Inflammatory macrophage (primary cell): ENCODE data around the gene GEN1.

Source experiments
- DNase-seq, 2 donors: peaks; one replicate each; pipeline ENCODE4 v3.0.0-alpha.2; 2020 to 2022

The GEN1 gene

DNA sequence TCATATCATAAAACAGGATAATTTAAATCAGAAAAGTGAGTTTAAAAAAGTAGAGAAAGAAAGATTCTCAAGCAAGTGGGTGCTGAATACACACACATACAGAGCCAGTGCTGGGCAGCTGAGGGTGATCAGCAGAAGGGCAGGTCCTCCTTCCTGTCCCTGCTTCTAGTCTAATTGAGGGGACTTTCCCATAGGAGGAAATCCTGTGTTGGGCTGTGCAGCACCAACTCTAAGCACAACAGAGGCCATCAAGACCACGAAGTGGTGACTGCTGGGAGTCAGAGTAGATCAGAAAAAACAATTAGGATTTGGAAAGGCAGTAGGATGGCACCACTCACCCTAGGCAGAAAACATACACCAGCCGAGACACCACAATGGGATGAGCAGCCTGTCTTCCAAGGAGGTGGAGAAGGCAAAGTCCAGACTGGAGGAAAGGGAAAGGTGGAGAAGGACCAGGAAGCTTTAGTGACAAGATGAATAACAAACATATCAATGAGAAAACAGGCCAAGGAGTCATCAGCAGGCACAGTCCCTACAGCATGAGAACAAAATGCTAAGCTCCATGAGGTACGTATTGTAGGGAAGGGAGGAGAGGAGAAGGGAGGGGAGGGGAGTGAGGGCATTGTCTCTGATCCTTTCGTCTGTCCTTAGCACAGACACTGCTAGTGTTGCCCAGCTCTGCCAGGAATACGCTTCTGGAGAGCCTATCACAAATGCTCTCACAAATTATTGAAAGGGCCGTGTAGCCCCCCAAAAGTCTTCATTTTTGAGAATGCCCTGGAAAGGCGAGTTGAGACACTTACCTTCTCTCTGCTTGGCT is 45.6 kb downstream of the GEN1 start:
- DNase-seq = no peak

DNA sequence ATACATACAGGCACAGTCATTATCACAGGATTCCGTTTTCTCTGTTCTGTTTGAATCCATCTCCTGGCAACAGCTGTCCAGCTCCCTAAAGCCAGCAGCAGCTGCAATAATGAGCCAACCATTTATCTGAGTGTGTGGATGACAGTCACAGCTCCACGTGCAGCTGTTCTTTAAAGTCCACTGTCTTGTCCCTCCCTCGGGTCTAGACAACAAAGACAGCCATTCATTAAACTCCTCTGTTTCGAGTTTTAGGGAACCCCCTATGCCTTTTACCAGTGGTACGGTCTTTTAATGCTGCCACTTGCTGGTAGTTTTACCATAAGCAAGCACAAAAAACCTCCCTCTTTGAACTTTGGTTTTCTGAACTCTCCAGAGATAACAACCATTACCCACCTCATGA is 46.3 kb downstream of the GEN1 start:
- no peak for DNase-seq

DNA sequence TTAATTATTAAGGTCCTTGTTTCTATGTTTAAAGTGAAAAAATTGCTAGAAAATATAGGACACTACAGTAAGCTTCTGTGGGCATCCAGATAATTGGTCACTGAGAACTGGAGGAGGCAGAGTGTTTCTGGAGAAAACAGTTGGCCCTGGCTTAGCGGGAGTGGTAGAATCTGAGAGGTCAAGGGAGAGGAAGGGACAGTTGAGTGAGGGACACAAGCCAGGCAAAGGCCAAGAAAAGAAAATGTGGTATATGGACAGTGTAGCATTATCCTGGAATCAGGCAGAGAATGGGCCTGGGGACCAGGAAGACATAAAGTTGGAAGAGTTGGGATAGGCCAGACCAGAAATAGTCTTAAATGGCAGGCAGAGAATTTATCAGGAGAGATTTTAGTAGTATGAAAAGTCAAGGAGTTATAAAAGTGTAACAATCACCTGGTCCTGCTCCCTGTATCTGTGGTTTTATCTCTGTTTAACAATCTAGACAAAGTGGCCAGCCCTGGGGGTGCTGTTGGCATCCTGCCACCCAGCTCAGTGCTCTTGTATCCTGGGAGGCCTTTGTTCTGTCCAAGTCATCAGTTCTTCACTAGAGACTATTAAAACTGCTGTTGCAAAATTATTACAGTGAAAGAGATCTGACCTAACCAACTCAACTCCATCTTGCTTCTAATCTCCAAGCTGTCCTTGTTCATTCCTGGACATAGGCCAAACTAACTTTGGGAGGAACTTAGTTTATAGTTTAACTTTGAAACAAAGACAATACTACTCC is 46.9 kb downstream of the GEN1 start:
- DNase-seq = no peak

DNA sequence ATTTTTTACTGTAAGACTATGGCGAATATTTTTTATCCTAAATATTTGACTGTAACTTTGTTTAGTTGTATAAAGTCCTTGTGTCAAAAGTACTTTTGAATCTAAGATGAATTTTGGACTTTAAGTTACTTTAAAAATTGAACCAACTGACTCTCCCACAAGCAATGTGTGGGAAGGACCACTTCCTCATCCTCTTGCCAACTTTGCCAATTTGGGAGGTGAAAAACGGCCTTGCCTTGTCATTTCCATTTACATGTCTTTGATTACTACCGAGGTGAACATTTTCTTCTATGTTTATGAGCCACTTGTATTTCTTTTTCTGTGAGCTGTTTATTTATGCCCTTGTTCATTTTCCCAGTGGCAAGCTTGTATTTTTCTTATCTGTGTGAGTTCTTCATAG is 49.6 kb downstream of the GEN1 start:
- DNase-seq = peak; percentile 70 to 81

DNA sequence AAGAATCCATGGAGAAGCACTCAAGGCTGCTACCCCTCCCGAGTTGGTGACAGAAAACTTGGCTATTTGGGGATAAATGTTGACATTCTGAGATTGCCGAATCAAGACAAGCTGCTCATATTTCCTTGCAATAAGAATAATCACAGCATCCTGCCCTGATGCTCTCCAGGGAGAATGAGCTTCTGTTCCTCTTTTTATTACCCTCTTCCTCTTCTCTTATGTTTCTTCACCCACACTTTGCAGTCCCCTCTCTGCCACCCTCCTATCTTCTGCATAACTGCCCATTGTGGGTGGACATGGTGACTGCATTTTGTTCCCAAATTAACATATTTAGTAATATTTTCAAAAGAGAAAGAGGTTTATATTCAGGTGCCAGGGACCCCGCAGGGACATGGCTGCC is 50.4 kb downstream of the GEN1 start:
- DNase-seq = peak; percentile 89 to 95

DNA sequence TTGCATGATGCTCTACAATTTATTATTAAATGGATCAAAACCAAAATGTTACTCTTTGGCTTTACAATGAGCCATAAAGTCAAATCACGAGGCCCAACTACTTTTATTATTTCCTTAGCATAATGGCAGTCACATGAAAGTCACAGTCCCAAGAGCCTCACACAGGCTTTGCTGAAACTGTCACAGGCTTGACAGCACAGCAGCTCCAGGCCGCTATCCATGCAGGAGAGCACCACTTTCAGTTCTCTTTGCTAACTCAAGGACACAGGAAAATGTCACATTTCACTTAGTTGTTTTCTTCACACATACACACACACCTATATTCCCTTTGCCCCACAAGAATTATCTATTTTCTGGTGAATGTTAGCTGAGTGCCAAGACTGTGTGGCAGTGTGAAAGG is 51.2 kb downstream of the GEN1 start:
- peak; percentile 82 to 83 for DNase-seq

DNA sequence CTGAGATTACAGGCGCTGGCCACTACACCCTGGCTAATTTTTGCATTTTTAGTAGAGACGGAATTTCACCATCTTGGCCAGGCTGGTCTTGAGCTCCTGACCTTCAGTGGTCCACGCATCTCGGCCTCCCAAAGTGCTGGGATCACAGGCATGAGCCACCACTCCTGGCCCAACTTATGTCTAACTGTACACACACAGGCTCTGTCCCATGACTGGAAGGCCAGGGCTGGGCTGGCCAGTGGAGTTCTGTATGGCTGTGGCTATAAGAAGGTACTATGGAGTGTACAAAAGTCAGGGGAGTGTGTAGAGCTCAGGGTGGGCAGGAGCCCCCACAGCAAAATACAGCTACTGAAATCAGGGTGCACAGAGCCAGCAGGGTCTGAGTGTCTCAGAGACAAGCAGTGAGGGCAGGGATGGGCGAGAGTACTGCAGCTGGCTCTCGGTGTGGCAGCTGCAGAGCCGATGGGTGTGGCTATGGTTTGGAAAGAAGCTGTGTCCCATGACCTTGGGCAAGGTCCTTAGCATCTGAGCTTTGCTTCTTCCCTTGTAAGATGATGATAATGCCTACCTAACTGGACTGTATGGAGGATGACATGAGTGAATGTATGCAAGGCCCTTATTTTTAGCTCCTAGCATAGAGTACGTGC is 51.9 kb downstream of the GEN1 start:
- DNase-seq = peak; percentile 51 to 54

DNA sequence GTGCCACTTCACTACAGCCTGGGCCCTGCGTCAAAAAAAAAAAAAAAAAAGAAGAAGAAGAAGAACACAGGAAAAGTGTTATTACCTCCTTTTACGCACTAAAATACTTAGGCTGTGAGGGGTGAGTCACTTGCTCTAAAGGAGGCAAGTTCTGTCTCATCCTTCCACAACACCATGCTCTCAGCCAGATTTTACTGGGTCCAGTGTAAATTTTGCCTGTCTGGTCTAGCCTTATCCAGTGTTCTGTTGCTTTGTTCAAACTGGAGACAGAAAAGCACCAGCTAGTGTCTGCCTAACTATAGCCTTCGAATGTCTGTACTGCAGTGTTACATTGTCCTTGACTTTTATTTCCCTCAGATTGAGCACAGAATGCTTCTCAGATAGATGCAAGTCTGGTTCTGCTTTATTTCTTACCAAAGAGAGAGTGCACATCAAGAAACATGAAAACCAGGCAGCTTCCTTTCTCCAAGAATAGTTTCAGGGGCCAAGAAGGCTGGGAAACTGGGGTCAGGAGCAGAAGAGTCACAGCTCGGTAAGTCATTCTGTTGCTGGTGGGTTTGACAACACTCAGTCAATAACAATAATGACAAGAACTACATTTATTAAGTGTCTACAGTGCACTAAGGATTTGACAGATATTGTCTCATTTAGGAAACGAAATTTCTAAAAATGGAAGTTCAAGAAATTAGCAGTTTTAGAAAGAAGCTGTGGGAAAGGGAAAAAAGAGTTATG is 59.2 kb downstream of the GEN1 start:
- peak; percentile 47 to 57 for DNase-seq

DNA sequence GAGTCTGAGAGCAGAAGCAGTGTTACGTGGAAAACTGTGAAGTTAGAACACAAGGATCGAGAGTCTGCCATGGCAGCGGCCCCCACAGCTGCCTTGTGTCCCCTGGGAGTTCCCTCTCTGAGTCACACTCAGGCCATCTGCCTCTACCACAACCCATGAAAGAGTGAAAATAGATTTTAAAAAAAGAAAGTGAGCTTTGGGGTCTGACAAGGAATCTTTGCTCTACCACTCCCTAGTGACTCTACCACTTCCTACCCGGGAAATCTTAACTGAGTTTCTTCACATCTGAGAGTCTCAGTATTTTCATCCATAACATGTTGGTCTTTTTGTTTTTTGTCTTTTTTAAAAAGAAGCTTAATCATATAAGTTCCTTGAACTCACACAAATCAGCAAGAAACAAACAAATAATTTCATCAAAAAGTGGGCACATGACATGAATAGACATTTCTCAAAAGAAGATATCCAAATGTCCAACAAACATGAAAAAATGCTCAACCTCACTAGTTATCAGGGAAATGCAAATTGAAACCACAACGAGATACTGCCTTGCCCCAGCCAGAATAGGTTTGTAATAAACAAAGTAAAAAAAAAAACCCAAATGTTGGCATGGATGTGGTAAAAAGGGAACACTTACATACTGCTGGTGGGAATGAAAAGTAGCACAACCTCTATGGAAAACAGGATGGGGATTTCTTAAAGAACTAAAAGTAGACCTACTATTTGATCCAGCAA is 60.0 kb downstream of the GEN1 start:
- DNase-seq = peak; percentile 50 to 63

DNA sequence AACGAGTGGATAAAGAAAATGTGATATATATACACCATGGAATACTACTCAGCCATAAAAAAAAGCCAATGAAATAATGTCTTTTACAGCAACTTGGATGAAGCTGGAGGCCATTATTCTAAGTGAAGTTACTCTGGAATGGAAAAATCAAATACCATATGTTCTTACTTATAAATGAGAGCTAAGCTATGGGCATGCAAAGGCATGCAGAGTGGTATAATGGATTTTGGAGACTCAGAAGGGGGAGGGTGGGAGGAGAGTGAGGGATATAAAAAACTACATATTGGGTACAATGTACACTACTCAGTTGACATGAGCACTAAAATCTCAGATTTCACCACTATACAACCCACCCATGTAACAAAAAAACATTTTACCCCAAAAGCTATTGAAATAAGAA is 60.7 kb downstream of the GEN1 start:
- no peak for DNase-seq

DNA sequence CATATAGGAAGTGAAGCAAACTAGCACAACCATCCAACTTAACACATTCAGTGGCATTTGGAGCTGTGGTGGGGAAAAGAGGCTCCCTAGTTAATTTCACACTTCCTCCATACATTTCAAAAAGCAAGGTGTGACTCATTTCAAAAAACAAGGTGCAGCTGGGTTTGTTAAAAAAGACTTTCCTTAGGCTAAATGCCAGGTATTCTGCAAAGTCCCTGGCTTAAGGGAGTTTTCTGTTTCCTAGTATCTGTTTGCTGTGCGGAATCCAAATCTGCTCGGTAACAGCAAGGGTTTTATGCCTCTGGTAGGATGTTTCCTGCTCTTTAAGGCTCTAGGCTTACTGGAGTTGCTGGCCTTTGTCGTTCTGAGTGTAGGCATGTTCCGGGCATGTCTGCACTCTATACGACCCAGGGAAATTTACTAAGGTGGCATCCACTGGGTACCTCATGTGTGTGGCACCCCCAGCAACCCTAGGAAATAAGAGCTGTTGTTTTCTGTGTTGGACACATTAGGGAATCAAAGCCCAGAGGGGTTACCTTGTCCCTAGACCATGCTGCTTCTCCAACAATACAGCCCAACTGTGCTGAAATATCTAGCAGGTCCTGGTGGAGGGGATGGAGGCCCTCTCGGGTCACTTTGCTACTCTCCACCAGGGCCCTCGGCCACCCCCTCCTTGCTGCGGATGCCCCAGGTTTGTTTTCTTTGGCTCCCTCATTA is 61.7 kb downstream of the GEN1 start:
- no peak for DNase-seq

DNA sequence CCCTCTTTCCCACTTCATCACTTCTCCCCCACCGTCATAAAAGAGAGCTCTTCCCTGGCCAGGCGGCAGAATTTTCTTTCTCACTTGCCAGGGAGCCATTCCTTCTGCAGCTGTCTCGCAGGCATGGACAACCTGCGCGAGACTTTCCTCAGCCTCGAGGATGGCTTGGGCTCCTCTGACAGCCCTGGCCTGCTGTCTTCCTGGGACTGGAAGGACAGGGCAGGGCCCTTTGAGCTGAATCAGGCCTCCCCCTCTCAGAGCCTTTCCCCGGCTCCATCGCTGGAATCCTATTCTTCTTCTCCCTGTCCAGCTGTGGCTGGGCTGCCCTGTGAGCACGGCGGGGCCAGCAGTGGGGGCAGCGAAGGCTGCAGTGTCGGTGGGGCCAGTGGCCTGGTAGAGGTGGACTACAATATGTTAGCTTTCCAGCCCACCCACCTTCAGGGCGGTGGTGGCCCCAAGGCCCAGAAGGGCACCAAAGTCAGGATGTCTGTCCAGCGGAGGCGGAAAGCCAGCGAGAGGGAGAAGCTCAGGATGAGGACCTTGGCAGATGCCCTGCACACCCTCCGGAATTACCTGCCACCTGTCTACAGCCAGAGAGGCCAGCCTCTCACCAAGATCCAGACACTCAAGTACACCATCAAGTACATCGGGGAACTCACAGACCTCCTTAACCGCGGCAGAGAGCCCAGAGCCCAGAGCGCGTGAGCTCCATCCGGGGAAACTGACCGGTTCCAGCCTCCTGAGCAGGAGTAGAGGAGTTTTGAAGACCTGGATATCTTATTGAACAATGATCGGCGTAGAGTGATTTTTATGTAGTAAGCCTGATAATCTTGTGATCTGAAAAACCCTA is 62.7 kb downstream of the GEN1 start, which contains the start of gene MSGN1:
Gene MSGN1 (plus strand): TSS at position 65 of the 850 bp plus-strand sequence. CDS start 59 bp downstream, at position 124.
- DNase-seq = no peak

DNA sequence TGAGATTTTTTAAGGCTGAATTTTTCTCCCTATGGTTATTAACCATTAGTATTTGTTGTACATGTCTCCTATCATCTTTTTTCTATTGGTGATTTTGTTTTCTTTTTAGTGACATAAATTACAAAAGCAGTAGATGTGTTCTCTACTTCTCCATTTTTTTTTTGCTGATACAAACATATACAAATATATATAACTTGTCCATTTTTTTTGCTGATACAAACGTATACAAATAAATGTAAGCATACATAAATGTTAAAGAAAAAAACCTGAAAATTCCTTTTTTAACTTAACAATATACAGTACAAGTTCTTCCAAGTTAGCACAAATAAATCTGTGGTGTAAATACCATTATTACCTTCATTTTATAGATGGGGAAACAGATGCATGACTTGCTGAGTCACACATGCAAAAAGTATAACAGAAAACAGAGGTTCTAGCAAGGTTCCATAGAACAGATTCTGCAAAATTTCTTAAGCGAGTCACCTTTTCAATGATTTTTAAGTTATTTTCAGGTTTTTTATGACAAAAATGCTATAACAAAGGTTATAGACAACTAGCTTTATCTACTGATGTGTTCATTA is 64.4 kb downstream of the GEN1 start:
- peak; percentile 21 to 45 for DNase-seq

DNA sequence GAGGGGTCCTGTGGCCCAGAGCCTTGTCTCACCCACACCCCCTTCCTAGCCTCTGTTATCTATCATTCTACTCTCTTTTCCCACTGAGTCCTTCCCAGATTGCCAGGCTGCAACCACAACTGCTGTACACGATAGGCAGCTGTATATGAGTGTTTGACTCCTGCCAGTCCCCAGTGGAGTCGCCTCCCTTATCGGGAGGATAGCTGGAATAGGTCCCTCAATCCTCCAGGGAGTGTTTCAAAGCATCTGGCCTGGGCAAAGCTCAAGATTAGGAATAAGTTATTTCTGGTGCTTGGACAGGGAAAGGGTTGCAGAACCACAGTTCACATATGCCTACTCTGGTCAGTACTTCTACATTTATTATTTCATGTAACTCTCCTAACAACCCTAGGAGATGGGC is 67.1 kb downstream of the GEN1 start:
- no peak for DNase-seq

DNA sequence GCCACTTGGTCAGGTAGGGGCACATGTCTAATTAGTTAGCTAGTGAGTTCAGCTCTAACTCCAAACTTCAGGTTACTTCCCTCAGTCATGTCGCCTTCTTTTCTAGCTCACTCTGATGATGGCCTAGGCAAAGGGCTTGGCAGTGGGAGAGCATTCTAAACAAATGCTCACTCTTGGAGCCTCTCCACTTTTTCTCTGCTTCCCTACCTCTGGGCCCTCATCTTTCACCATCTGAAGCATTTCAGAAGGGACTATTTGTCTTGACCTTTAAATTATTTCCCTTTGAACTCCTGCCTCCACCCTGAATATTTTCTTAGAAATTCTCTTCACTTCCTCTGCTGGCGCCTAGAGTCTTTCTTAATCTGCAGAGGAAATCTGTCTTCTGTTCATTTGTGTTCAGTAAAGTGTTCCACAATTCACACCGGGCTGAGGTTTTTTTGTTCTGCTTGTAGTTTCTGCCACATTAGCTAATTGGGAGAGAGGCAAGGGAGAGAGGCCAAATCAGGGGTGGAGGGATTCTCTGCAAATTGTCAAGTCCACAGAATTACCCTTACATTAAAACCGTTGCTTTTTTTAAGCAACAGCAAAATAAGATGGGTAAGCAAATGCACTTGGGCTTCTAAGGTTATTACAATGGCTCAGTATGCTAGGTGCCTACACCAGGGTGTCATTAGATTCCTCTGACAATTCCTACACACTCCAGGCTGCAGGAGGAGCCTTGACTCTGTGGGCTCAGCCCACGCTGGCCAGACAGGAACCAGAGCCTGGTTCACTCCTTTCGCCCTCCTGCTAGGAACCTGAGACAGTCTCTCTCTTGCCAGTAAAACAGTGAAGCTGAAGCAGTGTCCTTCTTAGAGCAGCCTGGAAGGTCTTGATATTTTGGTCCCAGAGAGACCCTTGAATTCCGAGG is 67.9 kb downstream of the GEN1 start:
- peak; percentile 69 to 84 for DNase-seq

DNA sequence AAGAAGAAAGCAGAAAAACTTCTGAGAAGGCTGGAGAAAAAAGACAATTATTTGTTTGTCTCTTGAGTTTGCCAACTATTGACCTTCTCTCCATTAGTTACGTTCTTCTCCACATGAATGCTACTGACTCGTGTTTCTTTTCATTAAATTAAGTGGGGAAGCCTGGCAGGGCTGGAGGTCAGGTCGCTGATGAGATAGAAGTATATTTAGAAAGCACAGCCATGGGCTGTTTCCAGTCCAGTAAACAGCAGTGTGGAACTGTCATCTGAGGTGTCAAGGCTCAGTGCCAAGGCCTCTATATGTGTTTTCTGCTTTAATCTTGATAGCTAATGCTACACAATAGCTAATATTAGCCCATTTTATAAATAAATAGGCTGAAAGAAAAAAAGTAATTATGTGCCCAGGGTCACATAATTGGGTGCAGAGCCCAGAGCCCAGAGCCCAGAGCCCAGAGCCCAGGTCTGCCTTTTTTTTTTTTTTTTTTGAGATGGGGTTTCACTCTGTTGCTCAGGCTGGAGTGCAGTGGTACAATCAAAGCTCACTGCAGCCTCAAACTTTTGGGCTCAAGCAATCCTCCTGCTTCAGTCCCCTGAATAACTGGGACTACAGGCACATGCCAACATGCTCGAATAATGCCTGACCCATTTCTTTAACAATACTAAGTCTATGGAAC is 68.6 kb downstream of the GEN1 start:
- DNase-seq = no peak

DNA sequence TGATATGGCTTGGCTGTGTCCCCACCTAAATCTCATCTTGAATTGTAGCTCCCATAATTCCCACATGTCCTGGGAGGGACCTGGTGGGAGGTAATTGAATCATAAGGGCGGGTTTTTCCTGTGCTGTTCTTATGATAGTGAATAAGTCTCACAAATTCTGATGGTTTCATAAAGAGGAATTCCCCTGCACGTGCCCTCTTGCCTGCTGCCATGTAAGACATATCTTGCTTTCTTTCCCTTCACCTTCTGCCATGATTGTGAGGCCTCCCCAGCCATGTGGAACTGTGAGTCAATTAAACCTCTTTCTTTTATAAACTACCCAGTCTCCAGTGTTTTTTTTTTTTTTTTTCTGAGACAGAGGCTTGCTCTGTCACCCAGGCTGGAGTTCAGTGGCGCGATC is 69.7 kb downstream of the GEN1 start:
- DNase-seq = peak; percentile 40 to 54

DNA sequence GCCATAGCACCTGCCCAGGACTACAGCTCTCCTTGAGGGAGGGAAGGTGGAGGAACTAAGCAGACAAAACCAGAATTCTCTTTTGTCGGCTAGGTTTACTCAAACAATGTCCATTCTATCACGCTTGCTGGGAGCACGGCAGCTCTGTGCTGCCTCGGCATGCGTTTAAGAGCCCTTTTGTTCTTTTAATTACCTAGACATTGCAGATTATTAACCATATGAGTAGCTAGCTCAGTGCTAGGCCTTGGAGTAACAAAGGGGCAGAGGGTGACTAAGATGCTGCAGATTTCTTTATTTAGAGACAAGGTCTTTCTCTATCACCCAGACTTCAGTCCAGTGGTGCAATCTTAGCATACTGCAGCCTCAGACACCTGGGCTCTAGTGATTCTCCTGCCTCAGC is 73.4 kb downstream of the GEN1 start:
- no peak for DNase-seq
